Spleen (tissue), 11 donors: ENCODE measurements around the gene UBL7. TPM values are rescaled to one million over a fixed set of nuclear protein-coding genes. Genes with fewer than 3 reads are reported as not detected.
A peak's percentile ranks its signal among the peaks of the same experiment; 100 is the strongest.

Source experiments
- DNase-seq: peaks from one replicate; pipeline ENCODE4 v3.0.0-alpha.2; 2020
- H3K27ac ChIP-seq, 8 donors: fragments of 200-600 bp; sonication (generic) in 7 of 8; 1 replicate in 4 of 8; 2 replicates in 4 of 8; pipeline versions ENCODE4 v1.5.0 to v1.8.0; 2016 to 2021; ENCODE audit warnings: inconsistent platforms in 4 of 8, mild to moderate bottlenecking in 4 of 8, moderate library complexity in 1 of 8
- H3K27me3 ChIP-seq, 7 donors: fragments of 200-600 bp; sonication (generic) in 6 of 7; replicated peaks in 1 of 7; 1 replicate in 4 of 7; 2 replicates in 3 of 7; pipeline versions ENCODE4 v1.5.0 to v1.8.0; 2016 to 2021; ENCODE audit warnings: inconsistent platforms in 3 of 7, mild to moderate bottlenecking in 1 of 7
- H3K36me3 ChIP-seq, 6 donors: fragments of 200-600 bp; sonication (generic) in 5 of 6; 1 replicate in 4 of 6; 2 replicates in 2 of 6; pipeline versions ENCODE4 v1.5.0 to v1.8.0; 2016 to 2021; ENCODE audit warnings: inconsistent platforms in 2 of 6
- H3K4me1 ChIP-seq, 6 donors: fragments of 200-600 bp; sonication (generic) in 5 of 6; 1 replicate in 3 of 6; 2 replicates in 3 of 6; pipeline versions ENCODE4 v1.5.0 to v1.8.0; 2016 to 2021; ENCODE audit warnings: inconsistent platforms in 3 of 6
- H3K4me3 ChIP-seq, 8 donors: fragments of 200-600 bp; sonication (generic) in 7 of 8; 1 replicate in 4 of 8; 2 replicates in 4 of 8; pipeline versions ENCODE4 v1.5.0 to v1.8.0; 2016 to 2021; ENCODE audit warnings: inconsistent platforms in 4 of 8, mild to moderate bottlenecking in 4 of 8, moderate library complexity in 2 of 8
- H3K9me3 ChIP-seq, 8 donors: fragments of 200-600 bp; sonication (generic) in 7 of 8; 1 replicate in 4 of 8; 2 replicates in 4 of 8; pipeline versions ENCODE4 v1.5.0 to v1.8.0; 2016 to 2021; ENCODE audit warnings: inconsistent platforms in 4 of 8
- CTCF ChIP-seq, 11 experiments: fragments of 200-600 bp in 7 of 11; fragments of 450-650 bp in 4 of 11; sonication (generic) in 4 of 11; IDR thresholded peaks in 8 of 11; conservative IDR thresholded peaks in 3 of 11; 1 replicate in 7 of 11; 2 replicates in 4 of 11; pipeline versions ENCODE4 v1.4.0 to v1.8.0; 2016 to 2021; ENCODE audit warnings: antibody characterized with exemption in 11 of 11, inconsistent platforms in 4 of 11, mild to moderate bottlenecking in 1 of 11
- POLR2A ChIP-seq, 3 donors: fragments of 450-650 bp; IDR thresholded peaks; one replicate each; pipeline ENCODE4 v1.5.1; 2017; ENCODE audit warnings: antibody characterized with exemption in 3 of 3, mild to moderate bottlenecking in 1 of 3
- POLR2AphosphoS5 ChIP-seq, 3 donors: sonication (generic); formaldehyde crosslinking; IDR thresholded peaks; one replicate each; pipeline ENCODE4 v1.5.1; 2017; ENCODE audit warnings: antibody characterized with exemption in 3 of 3
- WGBS, 5 donors: extraction: QIAGEN DNeasy Blood & Tissue Kit in 3 of 5; methylation state at CpG; one replicate each; pipeline versions ENCODE4 v1.1.5 to v1.1.7; 2013 to 2018; 5-methylcytosine and 5-hydroxymethylcytosine counted together
- intact Hi-C: fragments of 100-400 bp; cut with DNase I; formaldehyde crosslinking; loops from one replicate; pipeline ENCODE4 v1.15.0; 2023; ENCODE audit warnings: low total_unique reads
- polyA plus RNA-seq, 3 donors: library from polyadenylated mRNA; stranded (reverse); fragments of 200-250 nt; gene quantifications; one replicate each; pipeline ENCODE4 v1.2.1, GENCODE V29; 2013
- total RNA-seq, 7 donors: library from RNA; depleted of rRNA in 3 of 7; stranded (reverse); fragments of >200 nt in 3 of 7; fragmentation: NEBNext Ultra II Directional in 4 of 7; extraction: Animal tissue kit (Norgen Biotek cat#: 25700) in 4 of 7; gene quantifications; one replicate each; pipeline versions ENCODE4 v1.1.0 to v1.2.1, GENCODE V29; 2016 to 2021
- donor health status: healthy with polysubstance abuse.
- donor health status: DM: no; HTN: no; CAD: no; lungs with moderate emphysema.
- donor health status: DM: no; HTN: no; CAD: no.
- donor health status: Bipolar disorder and iron deficiency.
- donor health status: healthy.
- donor health status: DM: no; HTN: no; CAD: no.
- donor health status: DM: yes; HTN: yes; CAD: no.

UBL7 gene
- total and polyA plus RNA-seq, 10 donors: 36.9 to 83.9 (median 47.7) TPM

DNA sequence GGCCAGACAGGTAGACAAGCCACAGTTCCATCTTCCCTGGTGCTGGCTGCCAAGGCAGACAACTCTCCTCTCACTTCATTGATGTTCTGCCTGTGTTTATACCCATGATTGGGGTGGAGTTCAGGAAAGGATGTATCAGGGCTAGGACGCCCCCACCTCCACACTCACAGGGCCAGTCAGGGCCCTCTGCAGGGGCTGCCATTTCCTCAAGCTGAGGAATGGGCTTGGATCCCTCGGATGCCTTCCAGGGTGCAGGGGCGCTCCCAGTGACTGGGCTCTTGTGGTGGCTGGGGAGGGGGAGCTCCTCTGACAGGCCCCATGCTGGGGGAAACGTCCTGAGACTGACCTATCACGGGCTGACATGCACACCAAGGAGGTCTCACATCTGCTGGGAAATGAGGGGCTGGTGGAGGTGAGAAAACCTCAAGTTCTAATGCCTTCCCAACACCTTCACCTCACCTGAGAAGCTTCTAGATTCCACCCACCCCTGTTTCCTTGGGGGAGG lies 58.6 kb downstream of the UBL7 start:
- TF ChIP-seq POLR2AphosphoS5 (IDR thresholded peaks at IDR 0.05): no peak
- TF ChIP-seq CTCF (IDR thresholded peaks at IDR 0.05 in 8 of 11, conservative IDR thresholded peaks at IDR 0.05 in 3 of 11): no peak
- TF ChIP-seq POLR2A (IDR thresholded peaks at IDR 0.05): no peak
- H3K27me3 ChIP-seq: no peaks in the 10 kb centered on the region
- no peaks in the 10 kb centered on the region for H3K36me3 ChIP-seq
- DNase-seq: no peak
- WGBS, 5 donors: 53 to 61% (median 57%) methylated on average over 3 to 5 of the region's 5 CpGs
- peak overlapping the region in 1 of 8 donors; percentile 46 for H3K4me3 ChIP-seq
- peak overlapping the region; percentile 67 to 93 (median 84) for H3K27ac ChIP-seq
- H3K9me3 ChIP-seq: no peaks in the 10 kb centered on the region
- intact Hi-C loops: no loop called here
- peaks cover 79 to 100% (median 98%) of the 10 kb centered on the region in 6 donors for H3K4me1 ChIP-seq

GRCh38 chr15:74400915-74401757 lies 59.8 kb downstream of the UBL7 start:
- peaks cover 78 to 100% (median 97%) of the 10 kb centered on the region in 6 donors for H3K4me1 ChIP-seq
- no peaks in the 10 kb centered on the region for H3K36me3 ChIP-seq
- DNase-seq: no peak
- intact Hi-C loops: no loop called here
- peak overlapping the region in 7 of 8 donors; percentile 77 to 93 (median 85) for H3K27ac ChIP-seq
- no peak overlapping the region for H3K4me3 ChIP-seq
- TF ChIP-seq POLR2AphosphoS5 (IDR thresholded peaks at IDR 0.05): peak in 1 of 3 donors; percentile 34
- no peak for TF ChIP-seq POLR2A (IDR thresholded peaks at IDR 0.05)
- no peaks in the 10 kb centered on the region for H3K9me3 ChIP-seq
- H3K27me3 ChIP-seq: no peaks in the 10 kb centered on the region
- 53 to 67% (median 62%) methylated on average over 10 to 11 of the region's 11 CpGs for WGBS, 5 donors

- no peak for DNase-seq
- no peaks in the 10 kb centered on the region for H3K36me3 ChIP-seq
- 55 to 67% (median 60%) methylated on average over 10 of the region's 10 CpGs for WGBS, 5 donors
- TF ChIP-seq POLR2A (IDR thresholded peaks at IDR 0.05) (no peak), POLR2AphosphoS5 (IDR thresholded peaks at IDR 0.05) (no peak), CTCF (IDR thresholded peaks at IDR 0.05 in 8 of 11, conservative IDR thresholded peaks at IDR 0.05 in 3 of 11) (no peak)
- peak overlapping the region; percentile 13 to 93 (median 84) for H3K27ac ChIP-seq
- no peaks in the 10 kb centered on the region for H3K9me3 ChIP-seq
- peaks cover 72 to 100% (median 99%) of the 10 kb centered on the region in 6 donors for H3K4me1 ChIP-seq
- H3K27me3 ChIP-seq: no peaks in the 10 kb centered on the region
- no peak overlapping the region for H3K4me3 ChIP-seq
- intact Hi-C loops: no loop called here
Observed at GRCh38 chr15:74400313-74400860, 60.6 kb downstream of the UBL7 start.

DNA sequence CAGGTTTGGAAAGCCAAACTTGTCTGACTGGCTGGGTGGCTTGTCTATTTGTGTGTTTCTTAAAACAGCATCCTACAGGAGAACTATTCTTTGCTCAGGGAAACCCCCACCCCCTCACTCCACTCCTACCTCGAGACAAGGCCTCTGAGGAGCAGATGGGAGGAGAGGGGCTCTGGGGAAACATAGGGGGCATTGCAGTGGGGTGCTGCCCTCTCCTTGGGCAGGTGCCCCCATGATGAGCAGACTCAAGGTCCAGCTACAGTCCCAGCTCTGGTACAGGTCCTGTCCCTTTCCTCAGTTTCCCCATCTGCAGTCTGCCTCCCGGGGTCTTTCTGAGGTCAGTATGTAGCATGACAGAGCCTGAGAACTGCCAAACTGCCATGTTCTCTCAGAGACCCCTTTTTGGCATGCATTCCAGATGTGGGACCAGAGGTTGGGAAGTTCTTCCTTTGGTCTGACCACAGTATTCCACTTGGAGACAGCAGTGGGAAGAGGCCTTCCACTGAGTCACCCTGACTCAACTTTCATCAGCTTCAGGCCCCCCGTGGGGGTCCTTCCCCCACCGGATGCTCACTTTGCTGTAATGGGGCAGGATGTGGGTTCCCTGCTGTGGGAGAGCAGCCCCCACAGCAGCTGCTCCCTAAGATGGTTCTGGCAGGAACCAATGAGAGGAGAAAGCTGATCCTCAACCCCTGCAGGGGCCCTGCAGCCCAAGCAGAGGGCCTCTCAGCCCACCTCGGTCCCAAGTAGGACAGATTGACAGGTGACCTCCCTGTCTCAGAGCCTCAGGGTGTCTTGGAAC lies 61.2 kb downstream of the UBL7 start:
- peak; percentile 86 for DNase-seq
- Histone ChIP-seq H3K4me1 (peaks cover 65 to 100% (median 95%) of the 10 kb centered on the region in 6 donors), H3K9me3 (no peaks in the 10 kb centered on the region)

More for the DNA sequence above, 61.2 kb downstream of the UBL7 start:
- H3K27ac ChIP-seq: peak overlapping the region; percentile 13 to 93 (median 84)
- TF ChIP-seq CTCF (IDR thresholded peaks at IDR 0.05 in 8 of 11, conservative IDR thresholded peaks at IDR 0.05 in 3 of 11) (no peak), POLR2AphosphoS5 (IDR thresholded peaks at IDR 0.05) (peak; percentile 43 to 76 (median 66))
- intact Hi-C loops: no loop called here
- H3K4me3 ChIP-seq: no peak overlapping the region
- H3K36me3 ChIP-seq: no peaks in the 10 kb centered on the region
- WGBS, 5 donors: 18 to 35% (median 29%) methylated on average over 4 to 5 of the region's 5 CpGs
- H3K27me3 ChIP-seq: no peaks in the 10 kb centered on the region
